NT2/D1 (cell line): ENCODE measurements around the gene COMMD7.

Experiments used
- SUZ12 ChIP-seq: IDR thresholded peaks from 2 replicates; pipeline ENCODE4 v1.6.1; 2011; ENCODE audit not compliant: insufficient read length, insufficient read depth; ENCODE audit errors: extremely low read depth
- ZNF274 ChIP-seq: IDR thresholded peaks from 2 replicates; pipeline ENCODE4 v1.6.1; 2011; ENCODE audit warnings: mild to moderate bottlenecking, low read depth, low read length

DNA sequence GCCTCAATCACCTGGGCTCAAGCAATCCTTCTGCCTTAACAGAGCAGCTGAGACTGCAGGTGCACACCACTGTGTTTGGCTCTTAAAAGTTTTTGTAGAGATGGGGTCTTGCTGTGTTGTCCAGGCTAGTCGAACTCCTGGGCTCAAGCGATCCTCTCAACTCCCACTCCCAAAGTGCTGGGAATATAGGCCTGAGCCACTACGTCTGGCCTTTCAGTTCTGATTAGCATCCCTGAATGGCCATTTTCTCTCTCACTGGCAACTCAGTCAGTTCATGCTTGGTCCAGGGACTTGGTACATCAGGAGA lies 47.4 kb upstream of the COMMD7 start:
- TF ChIP-seq ZNF274 (no peak), SUZ12 (no peak)
